Fibroblast of lung (primary cell): ENCODE results near the gene UBR4.

Experiments used
- CTCF ChIP-seq, 2 donors: IDR thresholded peaks in 1 of 2; conservative IDR thresholded peaks in 1 of 2; 1 replicate in 1 of 2; 2 replicates in 1 of 2; pipeline ENCODE4 v1.5.1; 2011 to 2012; ENCODE audit warnings: low read length in 2 of 2, control low read depth in 1 of 2, inconsistent platforms in 1 of 2, low read depth in 1 of 2, mild to moderate bottlenecking in 1 of 2
- EZH2 ChIP-seq: IDR thresholded peaks from 2 replicates; pipeline ENCODE4 v1.5.1; 2012; ENCODE audit warnings: low read length, control low read depth, mild to moderate bottlenecking; ENCODE audit errors: missing control alignments

GRCh38 chr1:19036813-19037605 is 173.1 kb downstream of the UBR4 start:
- TF ChIP-seq CTCF (conservative IDR thresholded peaks at IDR 0.05 in 1 of 2, IDR thresholded peaks at IDR 0.05 in 1 of 2; ENCODE audit: low read depth in 1 of 2, low read length in 2 of 2) (no peak), EZH2 (no peak)
